ENCODE results near the gene CDX1.

CDX1 gene

DNA sequence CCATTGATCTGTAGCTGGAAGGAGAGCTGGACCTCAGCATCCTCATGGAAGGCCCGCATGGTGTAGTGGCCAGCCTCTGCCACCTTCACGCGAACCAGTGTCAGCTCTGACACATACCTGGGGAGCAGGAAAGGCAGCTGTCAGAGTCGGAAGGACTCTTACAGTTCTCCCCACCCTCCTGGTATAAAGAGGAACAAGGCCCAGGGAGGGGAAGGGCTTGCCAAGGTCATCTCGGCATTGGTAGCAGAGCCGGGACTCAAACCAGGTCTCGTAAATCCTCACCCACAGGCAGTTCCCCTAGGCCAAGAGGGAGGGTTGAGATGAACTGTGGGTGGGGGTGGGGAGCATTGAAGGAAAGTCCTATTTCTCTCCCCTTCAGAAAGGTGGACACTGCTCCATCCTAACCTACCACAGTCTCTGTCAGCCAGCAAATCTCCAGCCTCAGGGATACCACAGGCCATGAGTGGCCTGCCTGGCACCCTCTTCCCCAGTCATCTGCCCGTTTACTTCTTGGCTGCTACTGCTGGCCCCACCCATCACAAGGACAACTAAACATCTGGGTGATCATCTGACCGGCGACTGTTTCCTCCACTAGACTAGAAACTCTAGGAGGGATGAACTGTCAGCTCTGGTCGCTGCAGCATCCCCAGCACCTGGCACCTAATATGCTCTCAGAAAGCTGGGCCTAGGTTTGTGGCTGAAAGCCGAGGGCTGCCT, 34.4 kb upstream of the CDX1 start:
- no peak for DNase-seq (ENCODE audit: low spot score)

DNA sequence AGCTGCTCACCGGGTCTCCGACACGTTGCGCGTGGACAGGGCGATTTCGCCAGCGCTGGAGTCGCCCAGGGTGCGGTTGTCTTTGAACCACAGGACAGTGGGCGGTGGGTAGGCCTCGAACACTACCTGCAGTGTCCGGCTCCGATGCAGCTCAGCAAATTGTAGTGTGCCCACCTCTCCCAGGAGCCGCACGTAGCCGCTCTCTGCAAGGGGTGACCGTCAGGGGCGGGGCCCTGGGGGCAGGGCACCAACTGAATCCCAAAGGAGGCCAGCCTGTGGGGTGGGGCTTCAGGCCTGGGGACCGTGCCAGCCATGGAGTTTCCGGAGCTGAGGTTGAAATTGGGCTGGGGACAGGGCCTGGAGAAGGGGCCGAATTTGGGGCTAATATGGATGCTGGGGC, 33.8 kb upstream of the CDX1 start:
- DNase-seq (ENCODE audit: low spot score), result no peak

DNA sequence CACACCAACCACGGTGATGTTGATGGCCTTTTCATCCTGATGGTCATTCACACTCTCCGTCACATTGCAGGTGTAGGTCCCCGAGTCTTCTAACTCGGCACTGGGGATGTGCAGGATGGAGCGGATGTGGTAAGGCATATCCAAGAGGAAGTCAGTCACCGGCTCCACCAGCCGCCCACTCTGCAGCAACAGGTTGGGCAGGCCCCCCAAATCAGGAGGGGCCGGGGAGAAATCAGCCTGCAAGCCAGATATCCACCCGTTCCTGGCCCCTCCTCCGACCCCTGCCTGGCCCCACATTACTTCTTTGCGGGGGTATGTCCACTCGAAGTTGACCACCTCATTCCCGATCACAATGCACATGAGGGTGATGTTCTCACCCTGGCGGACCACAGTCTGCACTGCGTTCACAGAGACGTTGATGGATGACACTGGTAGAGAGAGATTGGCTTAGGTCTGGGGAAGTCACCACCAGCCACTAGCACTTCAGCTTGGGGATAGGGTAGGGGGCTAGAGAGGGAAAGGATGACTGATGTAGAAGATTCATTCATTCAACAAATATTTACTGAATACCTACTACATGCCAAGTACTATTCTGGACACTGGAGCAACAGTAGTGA, 32.9 kb upstream of the CDX1 start:
- DNase-seq (ENCODE audit: low spot score), result no peak

DNA sequence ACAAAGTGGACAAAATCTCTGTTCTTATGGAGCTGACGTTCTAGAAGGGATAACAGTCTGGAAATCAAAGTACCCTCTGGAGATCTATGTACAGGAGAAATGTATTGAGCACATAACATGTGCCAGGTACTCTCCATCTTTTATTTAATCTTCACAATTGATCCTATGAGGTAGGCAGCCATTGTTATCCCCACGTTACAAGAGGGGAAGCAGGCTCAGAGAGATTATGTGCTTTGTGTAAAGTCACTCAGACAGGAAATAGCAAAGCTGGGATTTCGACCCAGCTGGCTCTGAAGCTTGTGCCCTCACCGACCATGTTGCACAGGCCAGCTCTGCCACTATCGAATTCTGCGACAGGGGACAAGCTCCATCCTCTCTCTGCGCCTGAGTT, 32.4 kb upstream of the CDX1 start:
- DNase-seq (ENCODE audit: low spot score), result no peak

DNA sequence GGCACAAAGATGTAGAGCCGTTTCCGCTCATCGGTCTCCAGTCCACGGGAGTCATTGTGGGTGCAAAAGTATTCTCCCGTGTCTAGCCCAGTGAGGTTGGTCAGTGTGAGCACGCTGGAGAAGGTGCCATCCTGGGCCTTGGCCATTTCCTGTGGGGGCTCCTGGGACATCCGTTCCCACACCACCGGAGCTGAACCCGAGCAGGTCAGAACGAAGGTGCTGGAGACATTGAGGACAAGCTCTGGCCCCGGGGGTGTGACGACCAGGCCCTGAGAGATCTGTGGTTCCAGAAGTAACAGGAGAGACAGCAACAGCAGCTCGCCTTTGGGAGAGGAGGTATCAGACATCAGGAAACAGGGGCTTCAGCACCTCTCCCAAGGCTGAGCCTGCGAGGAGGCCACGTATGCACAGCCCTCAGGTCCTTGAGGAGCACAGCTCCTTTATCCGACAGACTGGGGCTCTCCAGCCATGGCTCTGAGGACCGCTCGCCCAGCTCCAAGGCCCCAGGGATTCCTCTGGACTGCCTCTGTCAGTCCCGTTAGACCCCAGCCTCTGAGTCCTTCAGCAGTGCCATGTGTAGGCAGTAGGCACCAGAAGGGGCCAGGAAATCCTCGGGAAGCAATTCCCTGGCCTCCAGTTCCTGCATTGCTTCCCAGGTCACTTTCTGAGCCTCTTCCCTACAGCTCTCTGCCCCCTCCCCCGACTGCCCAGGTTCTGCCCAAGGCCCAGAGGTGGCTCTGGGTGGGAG, 30.8 kb upstream of the CDX1 start:
- no peak for DNase-seq (ENCODE audit: low spot score)

- no peak for DNase-seq (ENCODE audit: low spot score)
Observed at GRCh38 chr5:150136305-150137167, 30.0 kb upstream of the CDX1 start.

GRCh38 chr5:150137168-150137957, 29.2 kb upstream of the CDX1 start:
- no peak for DNase-seq (ENCODE audit: low spot score)

DNA sequence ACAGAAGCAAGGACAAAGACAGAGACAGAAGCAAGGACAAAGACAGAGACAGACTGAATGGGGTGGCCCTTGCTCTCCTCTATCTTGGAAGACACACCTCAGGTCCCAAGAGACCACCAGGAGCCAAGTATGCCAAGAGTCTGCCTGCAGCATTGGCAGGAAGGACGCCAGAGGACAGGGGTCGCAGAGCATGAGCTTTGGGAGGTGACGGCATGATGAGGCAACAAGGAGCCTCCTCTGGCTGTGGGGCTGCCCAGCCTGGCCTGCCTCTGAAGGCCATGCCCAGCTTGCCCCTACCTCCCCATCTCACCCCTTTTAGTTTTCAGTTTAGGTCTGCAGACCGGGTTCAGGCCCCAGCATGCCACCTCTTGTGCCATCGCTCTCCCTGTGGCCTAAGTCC, 28.6 kb upstream of the CDX1 start:
- no peak for DNase-seq (ENCODE audit: low spot score)

- no peak for DNase-seq (ENCODE audit: low spot score)
Observed at GRCh38 chr5:150138551-150139265, 27.9 kb upstream of the CDX1 start.

GRCh38 chr5:150139334-150139733, 27.2 kb upstream of the CDX1 start:
- no peak for DNase-seq (ENCODE audit: low spot score)

GRCh38 chr5:150140830-150141229, 25.7 kb upstream of the CDX1 start:
- DNase-seq (ENCODE audit: low spot score), result no peak

DNA sequence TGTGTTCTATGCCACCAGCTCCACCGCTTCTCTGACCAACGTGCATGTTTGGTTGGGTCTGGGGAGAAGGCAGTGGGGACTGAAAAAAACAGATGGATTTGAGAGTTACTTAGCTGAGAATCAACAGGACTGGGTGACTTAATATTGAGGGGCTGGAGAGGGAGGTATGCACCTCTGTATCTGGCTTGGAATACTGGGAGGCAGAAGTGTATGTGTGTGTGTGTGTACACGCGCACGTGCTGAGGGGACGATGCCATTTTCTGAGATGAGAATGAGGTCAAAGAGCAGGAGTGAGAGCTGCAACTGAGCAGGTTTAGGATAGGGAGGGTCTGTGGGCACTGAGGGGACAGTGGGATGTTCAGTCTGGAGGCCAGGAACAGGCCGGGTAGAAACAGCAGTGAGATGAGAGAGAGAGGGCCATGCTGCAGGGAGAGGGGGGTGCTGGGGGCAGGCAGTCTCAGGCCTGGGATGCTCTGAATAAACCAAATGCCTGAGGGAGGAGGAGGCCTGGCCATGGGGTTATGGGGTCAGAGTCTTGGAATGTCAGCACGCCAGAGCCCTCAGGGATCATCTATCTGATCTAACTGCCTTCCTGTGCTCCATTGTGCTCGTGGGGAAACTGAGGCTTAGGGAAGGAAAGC, 24.9 kb upstream of the CDX1 start:
- no peak for DNase-seq (ENCODE audit: low spot score)

DNA sequence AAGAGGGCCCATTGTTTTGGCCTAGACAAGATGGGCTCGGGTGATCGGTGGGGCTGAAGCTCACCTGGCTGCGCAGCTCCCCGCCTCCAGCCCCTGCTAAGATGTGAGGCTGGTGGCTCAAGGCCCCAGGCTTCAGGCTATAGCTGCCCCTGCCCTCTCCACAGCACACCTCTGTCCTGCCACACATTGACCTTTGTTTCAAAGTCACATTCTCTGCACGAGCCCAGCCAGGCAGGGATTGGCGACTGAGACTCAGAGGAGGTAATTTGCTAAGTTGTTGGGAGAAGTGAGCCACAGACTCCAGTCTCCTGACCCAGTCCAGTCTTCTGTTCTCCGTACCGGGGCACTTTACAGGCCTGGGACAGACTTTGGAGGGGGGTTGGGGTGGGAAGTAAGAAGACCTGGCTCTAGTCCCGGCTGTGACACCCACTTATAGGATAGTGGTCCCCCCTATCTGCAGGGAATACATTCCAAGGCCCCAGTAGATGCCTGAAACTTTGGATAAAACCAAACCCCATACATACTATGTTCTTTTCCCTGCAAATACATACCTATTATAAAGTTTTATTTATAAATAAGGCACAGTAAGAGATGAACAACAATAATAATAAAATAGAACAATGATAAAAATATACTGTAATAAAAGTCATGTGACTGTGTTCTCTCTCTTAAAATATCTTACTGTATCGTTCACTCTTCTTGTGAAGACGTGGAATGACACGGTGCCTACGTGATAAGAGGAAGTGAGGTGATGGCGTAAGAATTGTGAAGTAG, 24.2 kb upstream of the CDX1 start:
- no peak for DNase-seq (ENCODE audit: low spot score)

DNA sequence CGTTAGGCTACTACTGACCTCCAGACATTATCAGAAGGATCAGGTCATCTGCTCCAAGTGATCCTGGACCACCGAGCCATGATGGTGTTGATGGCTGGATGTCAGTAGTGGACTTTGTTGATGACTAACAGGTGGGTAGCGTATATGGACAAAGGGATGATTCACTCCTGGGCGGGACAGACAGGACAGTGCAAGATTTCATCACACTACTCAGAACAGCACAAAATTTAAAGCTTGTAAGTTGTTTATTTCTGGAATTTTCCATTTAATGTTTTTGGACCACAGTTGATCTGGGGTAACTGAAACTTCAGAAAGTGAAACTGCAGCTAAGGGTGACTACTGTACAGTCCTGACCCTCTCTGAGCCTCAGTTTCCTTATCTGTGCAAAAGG, 23.6 kb upstream of the CDX1 start:
- DNase-seq (ENCODE audit: low spot score), result no peak

DNA sequence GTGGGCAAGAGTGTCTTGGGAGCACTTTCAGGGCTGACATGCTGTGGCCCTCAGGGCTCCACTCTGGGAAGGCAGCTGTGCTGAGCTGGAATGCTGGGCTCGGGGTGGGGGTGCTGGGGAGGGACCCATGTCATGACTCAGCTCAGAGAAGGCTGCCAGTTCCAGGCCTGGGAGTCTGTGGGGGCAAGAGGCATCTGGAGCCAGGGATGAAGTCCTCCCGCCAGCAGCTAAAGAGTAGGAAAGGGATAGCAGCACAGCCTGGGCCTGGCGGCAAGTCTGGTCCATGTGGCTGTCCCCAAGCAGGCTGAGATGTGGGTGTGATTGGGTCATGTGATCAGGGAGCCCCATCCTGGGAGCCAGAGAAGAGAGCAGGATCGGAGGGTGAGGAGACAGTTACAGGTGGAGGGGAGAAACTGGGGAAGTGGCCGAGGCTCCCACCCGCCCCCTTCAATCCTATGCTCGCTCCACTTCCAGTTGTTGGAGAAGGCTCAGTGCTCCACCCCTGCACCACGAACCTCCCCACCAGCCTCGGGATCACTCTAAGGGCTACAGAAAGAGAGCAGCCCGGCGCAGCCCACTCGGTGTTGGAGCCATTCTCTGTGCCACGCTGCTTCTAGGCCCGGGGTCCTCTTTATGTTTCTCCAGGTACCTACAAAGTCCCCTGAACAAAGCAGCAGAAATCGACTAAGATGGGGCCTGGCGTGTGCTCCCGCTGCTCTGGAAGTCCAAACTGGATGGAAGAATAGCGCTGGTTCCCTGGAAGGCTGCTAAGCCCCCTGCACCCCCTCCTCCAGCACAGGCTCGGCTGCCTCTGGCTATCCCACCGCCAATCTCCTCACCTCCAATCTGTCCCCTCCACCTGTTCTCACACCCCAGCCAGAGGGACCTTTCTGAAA, 23.0 kb upstream of the CDX1 start:
- no peak for DNase-seq (ENCODE audit: low spot score)

GRCh38 chr5:150144246-150144801, 22.3 kb upstream of the CDX1 start:
- no peak for DNase-seq (ENCODE audit: low spot score)

- no peak for DNase-seq (ENCODE audit: low spot score)
Observed at GRCh38 chr5:150144879-150145278, 21.7 kb upstream of the CDX1 start.

GRCh38 chr5:150146235-150146634, 20.3 kb upstream of the CDX1 start:
- no peak for DNase-seq (ENCODE audit: low spot score)

Data from germinal center (tissue), 1 donor.